ENCODE measurements around the gene B4GAT1.
"Not testable (repeated sequence)": the region's sequence is repeated elsewhere in the genome, so short reads cannot be mapped to it uniquely, and the experiment has no call there.

The B4GAT1 gene

GRCh38 chr11:66347425-66348276 is at the start of gene B4GAT1:
TSS of gene B4GAT1 (minus strand) at chr11:66347629. CDS start at chr11:66347545, 84 bp downstream.
- no peak for DNase-seq (ENCODE audit: low read depth, low spot score)

- no peak for DNase-seq (ENCODE audit: low read depth, low spot score)
Measured at GRCh38 chr11:66393954-66394353, 46.5 kb upstream of the B4GAT1 start.

GRCh38 chr11:66391322-66391721 is 43.9 kb upstream of the B4GAT1 start:
- no peak for DNase-seq (ENCODE audit: low read depth, low spot score)

GRCh38 chr11:66388780-66389386 is 41.5 kb upstream of the B4GAT1 start:
- no peak for DNase-seq (ENCODE audit: low read depth, low spot score)

GRCh38 chr11:66386171-66387069 is 39.0 kb upstream of the B4GAT1 start:
- no peak for DNase-seq (ENCODE audit: low read depth, low spot score)

- not testable (repeated sequence) for DNase-seq (ENCODE audit: low read depth, low spot score)
Measured at GRCh38 chr11:66384316-66384715, 36.9 kb upstream of the B4GAT1 start.

GRCh38 chr11:66380264-66380663 is 32.8 kb upstream of the B4GAT1 start:
- not testable (repeated sequence) for DNase-seq (ENCODE audit: low read depth, low spot score)

GRCh38 chr11:66373690-66374287 is 26.4 kb upstream of the B4GAT1 start:
- DNase-seq (ENCODE audit: low read depth, low spot score), result not testable (repeated sequence)

- DNase-seq (ENCODE audit: low read depth, low spot score), result no peak
Measured at GRCh38 chr11:66373265-66373664, 25.8 kb upstream of the B4GAT1 start.

- DNase-seq (ENCODE audit: low read depth, low spot score), result peak; percentile 79
Measured at GRCh38 chr11:66371627-66372415, 24.4 kb upstream of the B4GAT1 start, which contains the start of gene SLC29A2. TSS of gene SLC29A2 (minus strand) at chr11:66371760. CDS start at chr11:66371591, 169 bp downstream.

GRCh38 chr11:66369073-66369894 is 21.9 kb upstream of the B4GAT1 start:
- no peak for DNase-seq (ENCODE audit: low read depth, low spot score)

- no peak for DNase-seq (ENCODE audit: low read depth, low spot score)
Measured at GRCh38 chr11:66368484-66368883, 21.1 kb upstream of the B4GAT1 start.

GRCh38 chr11:66367561-66368312 is 20.3 kb upstream of the B4GAT1 start:
- DNase-seq (ENCODE audit: low read depth, low spot score), result no peak

GRCh38 chr11:66366844-66367477 is 19.5 kb upstream of the B4GAT1 start:
- no peak for DNase-seq (ENCODE audit: low read depth, low spot score)

- no peak for DNase-seq (ENCODE audit: low read depth, low spot score)
Measured at GRCh38 chr11:66365711-66366619, 18.5 kb upstream of the B4GAT1 start.

GRCh38 chr11:66365166-66365565 is 17.7 kb upstream of the B4GAT1 start:
- DNase-seq (ENCODE audit: low read depth, low spot score), result no peak

GRCh38 chr11:66363805-66364535 is 16.5 kb upstream of the B4GAT1 start:
- no peak for DNase-seq (ENCODE audit: low read depth, low spot score)

Data from iPS DF 19.7 (cell line).